BLaER1 treated with 17β-estradiol and CSF1 and Interleukin-3, amounts not matched to agents 10 nM and 100 nM (cell line): ENCODE measurements around the gene ZNF581.

Experiments
- H3K27ac ChIP-seq, 11 experiments: shearing (Covaris generic); formaldehyde crosslinking; 2 replicates each; pipeline ENCODE4 v1.8.1; 2022
- H3K27me3 ChIP-seq, 11 experiments: shearing (Covaris generic); formaldehyde crosslinking; 2 replicates each; pipeline ENCODE4 v1.8.1; 2022
- H3K36me3 ChIP-seq, 11 experiments: shearing (Covaris generic); formaldehyde crosslinking; 2 replicates each; pipeline ENCODE4 v1.8.1; 2022
- H3K4me1 ChIP-seq, 10 experiments: shearing (Covaris generic); formaldehyde crosslinking; 2 replicates each; pipeline ENCODE4 v1.8.1; 2022
- H3K4me2 ChIP-seq, 11 experiments: shearing (Covaris generic); formaldehyde crosslinking; 2 replicates each; pipeline ENCODE4 v1.8.1; 2022
- H3K4me3 ChIP-seq, 10 experiments: shearing (Covaris generic); formaldehyde crosslinking; 2 replicates each; pipeline ENCODE4 v1.8.1; 2022
- H3K9ac ChIP-seq, 11 experiments: shearing (Covaris generic); formaldehyde crosslinking; 2 replicates each; pipeline ENCODE4 v1.8.1; 2022
- H3K9me3 ChIP-seq, 11 experiments: shearing (Covaris generic); formaldehyde crosslinking; replicated peaks in 1 of 11; 2 replicates each; pipeline ENCODE4 v1.8.1; 2022
- H4K20me1 ChIP-seq, 11 experiments: shearing (Covaris generic); formaldehyde crosslinking; 2 replicates each; pipeline ENCODE4 v1.8.1; 2022
- Cebpa-rat ChIP-seq, 11 experiments: shearing (Covaris generic); IDR thresholded peaks; 2 replicates each; pipeline ENCODE4 v1.8.1; 2022

Gene ZNF581

GRCh38 chr19:55620410-55621204 lies 22.8 kb upstream of the ZNF581 start:
- no peaks in the 10 kb centered on the region for H3K9me3 ChIP-seq

DNA sequence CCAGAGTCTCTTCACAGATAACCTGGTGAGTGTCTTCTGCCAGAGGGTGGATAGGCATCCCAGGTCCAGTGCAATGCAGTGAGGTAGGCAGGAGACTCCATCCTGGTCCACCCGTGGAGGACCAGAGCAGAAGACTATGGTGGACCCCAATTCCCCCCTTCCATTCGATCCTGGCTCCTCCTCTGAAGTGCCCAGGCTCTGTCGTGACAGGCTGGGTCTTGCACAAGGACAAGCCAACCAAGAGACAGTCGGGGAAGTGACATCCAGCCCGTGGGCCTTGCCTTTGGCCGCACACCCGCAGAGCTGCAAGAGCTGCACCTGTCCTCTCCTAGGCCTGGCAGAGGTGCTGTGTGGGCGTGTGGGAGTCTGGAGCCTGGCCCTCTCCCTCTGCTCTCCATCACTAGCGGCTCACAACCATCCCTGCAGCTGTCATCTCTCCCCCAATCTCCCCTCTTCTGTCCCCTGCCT lies 22.2 kb upstream of the ZNF581 start:
- H3K27me3 ChIP-seq: no peaks in the 10 kb centered on the region
- peak overlapping the region in 8 of 11 experiments; percentile 13 to 78 (median 62); a peak in 12 of 22 replicates for H3K4me2 ChIP-seq
- peak overlapping the region in 9 of 11 experiments; percentile 42 to 65 (median 54); a peak in 15 of 22 replicates for H3K27ac ChIP-seq
- no peak for TF ChIP-seq Cebpa-rat (IDR thresholded peaks at IDR 0.05)
- peaks cover 5 to 25% (median 13%) of the 10 kb centered on the region in 11 experiments; a peak in 13 of 22 replicates for H4K20me1 ChIP-seq
- H3K4me1 ChIP-seq: peaks cover 26 to 40% (median 31%) of the 10 kb centered on the region in 10 experiments
- peaks cover 31 to 58% (median 38%) of the 10 kb centered on the region in 11 experiments for H3K36me3 ChIP-seq
- H3K4me3 ChIP-seq: no peak overlapping the region
- H3K9me3 ChIP-seq: no peaks in the 10 kb centered on the region
- peak overlapping the region in 1 of 11 experiments; percentile 13; a peak in 1 of 22 replicates for H3K9ac ChIP-seq

More at GRCh38 chr19:55620410-55621204, 22.8 kb upstream of the ZNF581 start:
- Histone ChIP-seq H3K27ac (peak overlapping the region in 10 of 11 experiments; percentile 6 to 65 (median 54); a peak in 19 of 22 replicates), H3K27me3 (no peaks in the 10 kb centered on the region), H3K4me1 (peaks cover 26 to 40% (median 31%) of the 10 kb centered on the region in 10 experiments), H3K9ac (peak overlapping the region in 4 of 11 experiments; percentile 5 to 29 (median 12); a peak in 4 of 22 replicates), H3K36me3 (peaks cover 37 to 65% (median 44%) of the 10 kb centered on the region in 11 experiments), H3K4me3 (no peak overlapping the region), H4K20me1 (peaks cover 7 to 32% (median 15%) of the 10 kb centered on the region in 11 experiments; a peak in 14 of 22 replicates), H3K4me2 (peak overlapping the region; percentile 37 to 78 (median 60); a peak in 20 of 22 replicates)
- TF ChIP-seq Cebpa-rat (IDR thresholded peaks at IDR 0.05): peak in 5 of 11 experiments; percentile 38 to 72 (median 58); a peak in 7 of 22 replicates

DNA sequence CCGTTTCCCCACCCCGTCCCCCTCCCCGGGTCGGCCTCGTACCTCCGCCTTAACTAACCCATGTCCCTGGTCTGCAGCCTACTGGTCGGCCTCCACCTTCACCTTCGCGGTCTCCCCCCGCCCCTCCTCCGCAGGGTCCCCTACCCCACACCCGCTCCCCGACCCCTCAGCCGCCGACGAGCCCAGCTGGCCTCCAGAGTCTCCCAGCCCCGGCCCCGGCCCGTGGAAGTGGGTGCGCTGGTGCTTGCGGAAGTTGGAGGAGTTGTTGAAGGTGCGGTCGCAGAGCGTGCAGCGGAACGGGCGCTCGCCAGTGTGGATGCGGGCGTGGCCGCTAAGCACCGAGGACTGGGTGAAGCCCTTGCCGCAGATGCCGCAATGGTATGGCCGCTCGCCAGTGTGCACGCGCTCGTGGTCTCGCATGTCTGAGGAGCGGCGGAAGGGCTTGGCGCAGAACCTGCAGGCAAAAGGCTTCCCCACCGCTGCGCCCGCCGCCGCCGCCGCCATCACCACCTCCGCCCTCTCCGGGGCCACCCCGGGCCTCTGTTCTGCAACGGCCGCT lies 21.7 kb upstream of the ZNF581 start:
- H3K36me3 ChIP-seq: peaks cover 26 to 53% (median 33%) of the 10 kb centered on the region in 11 experiments
- no peaks in the 10 kb centered on the region for H3K9me3 ChIP-seq
- H3K27me3 ChIP-seq: no peaks in the 10 kb centered on the region
- no peak overlapping the region for H3K4me2 ChIP-seq
- TF ChIP-seq Cebpa-rat (IDR thresholded peaks at IDR 0.05): no peak
- no peak overlapping the region for H3K4me3 ChIP-seq
- H4K20me1 ChIP-seq: peaks cover 0 to 20% (median 13%) of the 10 kb centered on the region in 11 experiments; a peak in 11 of 22 replicates
- peaks cover 27 to 40% (median 32%) of the 10 kb centered on the region in 10 experiments for H3K4me1 ChIP-seq
- no peak overlapping the region for H3K27ac ChIP-seq
- H3K9ac ChIP-seq: no peak overlapping the region

GRCh38 chr19:55622242-55622969 lies 21.0 kb upstream of the ZNF581 start:
- TF ChIP-seq Cebpa-rat (IDR thresholded peaks at IDR 0.05): no peak
- peaks cover 21 to 48% (median 28%) of the 10 kb centered on the region in 11 experiments for H3K36me3 ChIP-seq
- H3K4me2 ChIP-seq: no peak overlapping the region
- H3K4me1 ChIP-seq: peaks cover 27 to 40% (median 32%) of the 10 kb centered on the region in 10 experiments
- no peaks in the 10 kb centered on the region for H3K9me3 ChIP-seq
- H4K20me1 ChIP-seq: peaks cover 0 to 20% (median 12%) of the 10 kb centered on the region in 11 experiments; a peak in 10 of 22 replicates
- no peak overlapping the region for H3K9ac ChIP-seq
- H3K27me3 ChIP-seq: no peaks in the 10 kb centered on the region
- no peak overlapping the region for H3K27ac ChIP-seq
- no peak overlapping the region for H3K4me3 ChIP-seq

DNA sequence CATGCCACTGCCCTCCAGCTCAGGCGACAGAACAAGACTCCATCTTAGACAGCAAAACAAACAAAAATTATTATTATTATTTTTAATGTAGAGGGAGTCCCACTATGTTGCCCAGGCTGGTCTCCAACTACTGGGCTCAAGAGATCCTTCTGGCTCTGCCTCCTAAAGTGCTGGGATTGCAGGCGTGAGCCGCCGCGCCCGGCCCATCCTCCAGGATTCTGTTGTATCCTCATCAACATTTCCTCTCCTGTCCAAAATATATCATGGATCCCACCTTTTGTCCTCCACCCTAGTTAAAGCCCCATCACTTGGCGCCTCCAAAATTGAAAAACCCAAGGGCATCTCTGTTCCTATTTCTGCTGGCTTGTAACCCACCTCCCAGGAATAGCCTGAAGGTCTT lies 20.3 kb upstream of the ZNF581 start:
- H4K20me1 ChIP-seq: peaks cover 0 to 20% (median 12%) of the 10 kb centered on the region in 11 experiments; a peak in 10 of 22 replicates
- H3K9ac ChIP-seq: no peak overlapping the region
- peak overlapping the region in 10 of 11 experiments; percentile 9 to 35 (median 20); a peak in 7 of 22 replicates for H3K4me2 ChIP-seq
- TF ChIP-seq Cebpa-rat (IDR thresholded peaks at IDR 0.05): no peak
- peaks cover 16 to 41% (median 22%) of the 10 kb centered on the region in 11 experiments; a peak in 19 of 22 replicates for H3K36me3 ChIP-seq
- H3K4me3 ChIP-seq: no peak overlapping the region
- no peaks in the 10 kb centered on the region for H3K9me3 ChIP-seq
- H3K4me1 ChIP-seq: peaks cover 27 to 40% (median 32%) of the 10 kb centered on the region in 10 experiments
- no peaks in the 10 kb centered on the region for H3K27me3 ChIP-seq
- peak overlapping the region in 1 of 11 experiments; percentile 29; a peak in 1 of 22 replicates for H3K27ac ChIP-seq

GRCh38 chr19:55623561-55623960 lies 19.9 kb upstream of the ZNF581 start:
- TF ChIP-seq Cebpa-rat (IDR thresholded peaks at IDR 0.05): no peak
- peak overlapping the region in 9 of 10 experiments; percentile 32 to 61 (median 55); a peak in 14 of 20 replicates for H3K4me3 ChIP-seq
- no peaks in the 10 kb centered on the region for H3K27me3 ChIP-seq
- H3K9ac ChIP-seq: peak overlapping the region in 1 of 11 experiments; percentile 18; a peak in 1 of 22 replicates
- peak overlapping the region; percentile 9 to 50 (median 24); a peak in 13 of 22 replicates for H3K4me2 ChIP-seq
- H3K9me3 ChIP-seq: no peaks in the 10 kb centered on the region
- peaks cover 0 to 20% (median 12%) of the 10 kb centered on the region in 11 experiments; a peak in 10 of 22 replicates for H4K20me1 ChIP-seq
- H3K27ac ChIP-seq: peak overlapping the region in 5 of 11 experiments; percentile 9 to 47 (median 21); a peak in 5 of 22 replicates
- H3K36me3 ChIP-seq: peaks cover 16 to 36% (median 21%) of the 10 kb centered on the region in 11 experiments; a peak in 19 of 22 replicates
- peaks cover 30 to 40% (median 34%) of the 10 kb centered on the region in 10 experiments for H3K4me1 ChIP-seq

GRCh38 chr19:55624109-55625003 lies 19.1 kb upstream of the ZNF581 start, which contains the start of gene ZNF784:
ZNF784 (minus strand) TSS chr19:55624566; CDS start chr19:55624561, 5 bp downstream.
- no peak for TF ChIP-seq Cebpa-rat (IDR thresholded peaks at IDR 0.05)
- peaks cover 16 to 32% (median 20%) of the 10 kb centered on the region in 11 experiments; a peak in 19 of 22 replicates for H3K36me3 ChIP-seq
- peak within 1 kb of the TSS; percentile 77 to 91 (median 85) for H3K9ac ChIP-seq
- H3K4me3 ChIP-seq: peak within 1 kb of the TSS; percentile 48 to 72 (median 60)
- peaks cover 37 to 47% (median 41%) of the 10 kb centered on the region in 10 experiments for H3K4me1 ChIP-seq
- H3K9me3 ChIP-seq: no peaks in the 10 kb centered on the region
- H3K4me2 ChIP-seq: peak within 1 kb of the TSS; percentile 69 to 91 (median 83)
- H3K27me3 ChIP-seq: no peaks in the 10 kb centered on the region
- H3K27ac ChIP-seq: peak within 1 kb of the TSS; percentile 76 to 94 (median 87); a peak in 21 of 22 replicates
- peaks cover 0 to 20% (median 11%) of the 10 kb centered on the region in 11 experiments; a peak in 10 of 22 replicates for H4K20me1 ChIP-seq
